Mesendoderm (in vitro differentiated cells): ENCODE results near the gene TSPEAR.

Experiments used
- DNase-seq: peaks from one replicate; pipeline ENCODE4 v3.0.0; 2013
- H2AK5ac ChIP-seq: 2 replicates; pipeline ENCODE4 v1.6.1; 2013; ENCODE audit warnings: low read length, inconsistent platforms
- H2BK120ac ChIP-seq: 2 replicates; pipeline ENCODE4 v1.6.1; 2013; ENCODE audit warnings: low read depth, mild to moderate bottlenecking, low read length, moderate library complexity, mixed read lengths
- H2BK15ac ChIP-seq: replicated peaks from 2 replicates; pipeline ENCODE4 v1.6.1; 2013; ENCODE audit warnings: low read depth, mild to moderate bottlenecking, moderate library complexity
- H2BK5ac ChIP-seq: 2 replicates; pipeline ENCODE4 v1.6.1; 2013; ENCODE audit warnings: low read length, inconsistent platforms
- H3K18ac ChIP-seq: 2 replicates; pipeline ENCODE4 v1.6.1; 2013; ENCODE audit warnings: mild to moderate bottlenecking, low read length, mixed read lengths
- H3K23ac ChIP-seq: one replicate; pipeline ENCODE4 v1.6.1; 2013; ENCODE audit warnings: low read length
- H3K27ac ChIP-seq: 2 replicates; pipeline ENCODE4 v1.5.1; 2013; ENCODE audit warnings: low read depth, mild to moderate bottlenecking, inconsistent platforms, low read length, moderate library complexity
- H3K27me3 ChIP-seq: 2 replicates; pipeline ENCODE4 v1.6.1; 2013; ENCODE audit warnings: low read length, control low read depth, mild to moderate bottlenecking, inconsistent platforms; ENCODE audit not compliant: insufficient read depth, poor library complexity
- H3K36me3 ChIP-seq: 2 replicates; pipeline ENCODE4 v1.6.1; 2013; ENCODE audit warnings: low read length, inconsistent platforms; ENCODE audit not compliant: control insufficient read depth, insufficient read depth
- H3K4ac ChIP-seq: one replicate; pipeline ENCODE4 v1.6.1; 2013; ENCODE audit warnings: low read depth, mild to moderate bottlenecking, low read length, moderate library complexity
- H3K4me1 ChIP-seq: 2 replicates; pipeline ENCODE4 v1.6.1; 2013; ENCODE audit warnings: low read depth, low read length, inconsistent platforms; ENCODE audit not compliant: control insufficient read depth
- H3K4me2 ChIP-seq: 2 replicates; pipeline ENCODE4 v1.6.1; 2013; ENCODE audit warnings: low read length
- H3K4me3 ChIP-seq: 2 replicates; pipeline ENCODE4 v1.5.1; 2013; ENCODE audit warnings: mild to moderate bottlenecking, low read length
- H3K56ac ChIP-seq: one replicate; pipeline ENCODE4 v1.6.1; 2013; ENCODE audit warnings: low read length
- H3K79me1 ChIP-seq: 2 replicates; pipeline ENCODE4 v1.6.1; 2013; ENCODE audit warnings: low read length, inconsistent platforms
- H3K79me2 ChIP-seq: 2 replicates; pipeline ENCODE4 v1.6.1; 2013; ENCODE audit warnings: mild to moderate bottlenecking, low read length; ENCODE audit not compliant: control insufficient read depth, insufficient read depth
- H3K9ac ChIP-seq: 2 replicates; pipeline ENCODE4 v1.6.1; 2013; ENCODE audit warnings: low read length, inconsistent platforms
- H4K5ac ChIP-seq: one replicate; pipeline ENCODE4 v1.6.1; 2013; ENCODE audit warnings: low read length
- H4K8ac ChIP-seq: one replicate; pipeline ENCODE4 v1.6.1; 2013; ENCODE audit warnings: low read depth, mild to moderate bottlenecking, control low read depth, low read length, moderate library complexity
- WGBS: extraction: QIAGEN DNeasy Blood & Tissue Kit; methylation state at CpG from one replicate; pipeline ENCODE4 v1.1.7; 2013; ENCODE audit warnings: low lambda C conversion rate, missing lambda C conversion rate; ENCODE audit not compliant: insufficient coverage; ENCODE audit errors: extremely low coverage; 5-methylcytosine and 5-hydroxymethylcytosine counted together

The TSPEAR gene

DNA sequence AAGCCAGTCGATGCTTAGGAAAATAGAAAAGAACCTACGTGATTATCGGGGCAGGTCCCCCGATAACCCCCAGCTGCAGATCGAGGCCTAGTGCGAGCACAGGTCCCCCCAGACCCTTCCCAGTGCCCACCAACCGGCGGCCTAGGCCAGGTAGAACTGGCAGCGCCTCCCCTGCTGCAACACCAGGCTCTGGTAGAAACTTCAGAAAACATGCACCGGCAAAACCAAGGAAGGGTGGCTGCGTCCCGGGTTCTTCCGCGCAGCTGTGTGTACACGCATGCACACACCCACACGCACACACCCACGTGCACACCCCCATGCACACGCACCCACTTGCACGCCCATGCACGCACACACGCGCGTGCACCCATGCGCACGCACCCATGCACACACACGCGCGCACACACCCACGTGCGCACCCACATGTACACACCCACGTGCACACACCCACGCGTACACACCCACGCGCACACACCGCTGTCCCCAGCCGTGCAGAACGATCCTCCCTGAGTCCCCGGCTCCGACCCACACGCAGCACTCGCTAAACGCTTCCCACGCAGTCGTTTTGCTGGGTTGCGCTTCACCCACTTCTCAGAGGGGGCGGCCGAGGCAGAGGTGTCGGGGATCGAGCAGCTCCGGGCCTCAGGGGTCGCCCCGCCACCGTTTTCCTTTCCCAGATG, 5.2 kb downstream of the TSPEAR start:
- H3K27ac ChIP-seq: peak overlapping the region; percentile 20
- peak overlapping the region; percentile 64 for H3K4ac ChIP-seq
- H3K27me3 ChIP-seq: no peaks in the 10 kb centered on the region
- H3K9ac ChIP-seq: peak overlapping the region; percentile 87
- H3K4me2 ChIP-seq: peak overlapping the region; percentile 82
- H2BK15ac ChIP-seq: no peak overlapping the region
- no peak overlapping the region for H4K8ac ChIP-seq
- DNase-seq: no peak
- peaks cover 26% of the 10 kb centered on the region for H3K4me1 ChIP-seq
- peaks cover 10% of the 10 kb centered on the region for H3K79me2 ChIP-seq
- WGBS: no CpG with 5 or more reads among the region's 54 CpGs
- no peak overlapping the region for H2BK120ac ChIP-seq
- H3K79me1 ChIP-seq: peaks cover 10% of the 10 kb centered on the region
- no peaks in the 10 kb centered on the region for H3K36me3 ChIP-seq
- H3K56ac ChIP-seq: peak overlapping the region; percentile 99
- peak overlapping the region; percentile 100 for H2AK5ac ChIP-seq
- peak overlapping the region; percentile 13 for H3K18ac ChIP-seq
- peak overlapping the region; percentile 14 for H3K4me3 ChIP-seq
- H4K5ac ChIP-seq: no peak overlapping the region
- H2BK5ac ChIP-seq: peak overlapping the region; percentile 99
- peak overlapping the region; percentile 100 for H3K23ac ChIP-seq

DNA sequence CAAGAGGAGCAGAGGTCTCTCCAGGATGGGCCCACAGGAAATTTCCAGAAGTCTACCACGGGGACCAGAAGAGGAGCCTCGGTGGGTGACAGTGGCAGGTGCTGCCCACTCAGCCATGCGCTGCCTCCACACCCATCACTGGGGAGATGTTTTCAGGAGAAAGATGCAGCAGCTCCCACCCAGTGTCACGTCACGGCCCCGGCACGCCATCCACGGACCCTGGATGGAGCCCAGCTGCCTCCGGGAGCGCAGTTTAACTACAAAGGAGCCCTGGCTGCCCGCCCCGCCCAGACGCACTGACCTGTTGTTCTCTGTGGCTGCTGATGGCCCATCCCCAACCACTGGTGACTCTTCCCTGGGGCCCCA, 6.8 kb downstream of the TSPEAR start:
- Histone ChIP-seq H2BK120ac (no peak overlapping the region), H3K9ac (peak overlapping the region; percentile 52), H3K18ac (peak overlapping the region; percentile 42), H3K4ac (peak overlapping the region; percentile 93), H3K27me3 (no peaks in the 10 kb centered on the region), H4K5ac (no peak overlapping the region), H3K4me2 (no peak overlapping the region), H3K23ac (no peak overlapping the region), H4K8ac (no peak overlapping the region), H3K79me2 (peaks cover 10% of the 10 kb centered on the region), H3K4me3 (no peak overlapping the region), H2BK15ac (no peak overlapping the region), H2BK5ac (peak overlapping the region; percentile 47), H3K56ac (peak overlapping the region; percentile 78), H3K27ac (no peak overlapping the region), H3K4me1 (peaks cover 23% of the 10 kb centered on the region), H3K79me1 (peaks cover 10% of the 10 kb centered on the region), H3K36me3 (no peaks in the 10 kb centered on the region), H2AK5ac (no peak overlapping the region)
- no CpG with 5 or more reads among the region's 13 CpGs for WGBS
- DNase-seq: no peak

DNA sequence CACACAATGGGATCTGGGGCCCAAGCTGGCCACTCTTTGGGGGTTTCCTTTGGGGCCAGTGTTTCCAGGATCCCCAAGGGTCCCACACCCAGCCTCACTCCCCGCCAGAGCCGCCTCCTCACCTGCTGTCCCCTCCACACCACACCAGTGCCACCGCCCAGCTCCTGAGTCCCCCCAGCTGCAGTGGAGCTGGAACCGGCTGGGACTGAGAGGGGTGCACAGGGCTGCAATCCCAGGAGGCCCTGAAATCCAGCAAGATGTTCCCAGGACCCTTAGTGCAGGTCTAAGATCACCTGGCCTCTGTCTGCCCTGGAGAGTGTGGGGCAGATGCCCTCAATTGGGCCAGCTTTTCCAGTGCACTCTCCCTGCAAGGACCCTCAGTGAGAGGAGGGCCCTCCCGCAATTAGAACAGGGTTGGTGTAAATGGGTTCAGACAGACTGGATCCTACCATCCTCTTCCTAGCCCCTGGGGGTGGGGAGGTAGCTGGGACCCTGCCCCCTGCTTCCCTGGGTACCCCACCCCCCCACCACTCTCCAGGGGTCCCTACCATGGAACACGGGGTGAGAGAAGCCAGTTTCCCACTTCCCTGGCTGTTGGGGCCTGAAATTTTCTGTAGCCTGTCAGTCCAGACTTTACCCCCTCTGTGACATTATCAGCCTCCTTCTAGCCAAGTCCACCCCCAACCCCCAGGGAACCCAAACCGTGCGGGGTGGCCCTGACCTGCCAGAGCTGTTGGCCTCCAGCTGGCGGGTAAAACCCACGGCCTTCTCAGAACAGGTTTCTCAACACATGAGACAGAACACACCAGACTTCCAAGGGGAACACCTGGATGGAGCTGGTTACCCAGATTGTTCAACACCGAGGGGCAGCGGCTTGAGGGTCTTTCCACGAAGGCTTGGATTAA, 7.4 kb downstream of the TSPEAR start:
- Histone ChIP-seq H3K4me3 (no peak overlapping the region), H3K23ac (peak overlapping the region; percentile 92), H3K18ac (peak overlapping the region; percentile 42), H3K9ac (peak overlapping the region; percentile 52), H3K4me1 (peaks cover 23% of the 10 kb centered on the region), H2BK15ac (no peak overlapping the region), H3K4me2 (no peak overlapping the region), H2BK5ac (peak overlapping the region; percentile 71), H4K8ac (no peak overlapping the region), H3K36me3 (no peaks in the 10 kb centered on the region), H3K79me2 (peaks cover 10% of the 10 kb centered on the region), H3K79me1 (peaks cover 10% of the 10 kb centered on the region), H3K27ac (no peak overlapping the region), H2AK5ac (peak overlapping the region; percentile 87), H3K4ac (peak overlapping the region; percentile 93), H4K5ac (no peak overlapping the region), H3K56ac (peak overlapping the region; percentile 78), H2BK120ac (no peak overlapping the region), H3K27me3 (no peaks in the 10 kb centered on the region)
- no CpG with 5 or more reads among the region's 13 CpGs for WGBS
- DNase-seq: no peak

DNA sequence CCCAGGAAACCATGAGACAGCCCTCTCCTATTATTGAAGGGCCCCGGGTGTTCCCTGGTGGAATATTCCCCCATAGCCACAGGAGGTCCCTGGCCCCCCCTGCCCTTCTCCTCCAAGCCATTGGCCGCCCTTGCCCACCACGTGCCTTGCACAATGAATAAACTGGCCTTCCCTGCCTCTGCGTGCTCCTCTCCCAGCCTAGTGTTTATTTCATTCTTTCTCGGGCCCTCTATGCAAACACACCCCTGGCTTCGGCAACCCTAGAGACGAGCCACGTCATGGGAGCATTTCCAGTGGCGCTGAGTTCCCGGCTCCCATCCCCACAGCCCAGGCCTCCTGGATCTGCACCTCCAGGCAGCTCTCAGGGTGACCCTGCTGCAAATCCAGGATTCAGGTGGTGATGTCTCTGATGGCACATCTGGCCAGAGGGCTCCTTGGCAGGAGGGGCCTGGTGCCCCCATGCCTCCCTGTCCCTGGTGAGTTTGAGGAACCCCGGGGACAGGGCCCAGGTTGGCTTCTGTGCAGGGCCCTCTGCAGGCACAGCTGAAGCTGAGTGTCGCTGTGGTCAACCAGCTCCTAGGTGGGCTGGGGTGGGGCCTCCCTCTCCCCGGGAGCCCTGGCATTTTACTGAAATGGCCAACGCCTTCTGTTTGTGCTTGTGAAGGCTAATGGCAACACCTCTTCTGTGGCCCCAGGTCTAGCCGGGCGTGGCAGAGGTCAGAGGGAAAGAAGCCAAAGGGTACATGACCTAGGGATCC, 8.2 kb downstream of the TSPEAR start:
- Histone ChIP-seq H3K4me3 (no peak overlapping the region), H2BK5ac (peak overlapping the region; percentile 71), H2BK120ac (no peak overlapping the region), H3K79me2 (peaks cover 10% of the 10 kb centered on the region), H2BK15ac (no peak overlapping the region), H4K8ac (no peak overlapping the region), H3K36me3 (no peaks in the 10 kb centered on the region), H4K5ac (no peak overlapping the region), H3K56ac (peak overlapping the region; percentile 78), H3K4ac (peak overlapping the region; percentile 79), H3K79me1 (peaks cover 10% of the 10 kb centered on the region), H3K27me3 (no peaks in the 10 kb centered on the region), H3K9ac (peak overlapping the region; percentile 52), H3K4me2 (no peak overlapping the region), H3K18ac (peak overlapping the region; percentile 42), H3K4me1 (peaks cover 21% of the 10 kb centered on the region), H3K23ac (no peak overlapping the region), H3K27ac (no peak overlapping the region), H2AK5ac (peak overlapping the region; percentile 87)
- no peak for DNase-seq
- WGBS: no CpG with 5 or more reads among the region's 16 CpGs

DNA sequence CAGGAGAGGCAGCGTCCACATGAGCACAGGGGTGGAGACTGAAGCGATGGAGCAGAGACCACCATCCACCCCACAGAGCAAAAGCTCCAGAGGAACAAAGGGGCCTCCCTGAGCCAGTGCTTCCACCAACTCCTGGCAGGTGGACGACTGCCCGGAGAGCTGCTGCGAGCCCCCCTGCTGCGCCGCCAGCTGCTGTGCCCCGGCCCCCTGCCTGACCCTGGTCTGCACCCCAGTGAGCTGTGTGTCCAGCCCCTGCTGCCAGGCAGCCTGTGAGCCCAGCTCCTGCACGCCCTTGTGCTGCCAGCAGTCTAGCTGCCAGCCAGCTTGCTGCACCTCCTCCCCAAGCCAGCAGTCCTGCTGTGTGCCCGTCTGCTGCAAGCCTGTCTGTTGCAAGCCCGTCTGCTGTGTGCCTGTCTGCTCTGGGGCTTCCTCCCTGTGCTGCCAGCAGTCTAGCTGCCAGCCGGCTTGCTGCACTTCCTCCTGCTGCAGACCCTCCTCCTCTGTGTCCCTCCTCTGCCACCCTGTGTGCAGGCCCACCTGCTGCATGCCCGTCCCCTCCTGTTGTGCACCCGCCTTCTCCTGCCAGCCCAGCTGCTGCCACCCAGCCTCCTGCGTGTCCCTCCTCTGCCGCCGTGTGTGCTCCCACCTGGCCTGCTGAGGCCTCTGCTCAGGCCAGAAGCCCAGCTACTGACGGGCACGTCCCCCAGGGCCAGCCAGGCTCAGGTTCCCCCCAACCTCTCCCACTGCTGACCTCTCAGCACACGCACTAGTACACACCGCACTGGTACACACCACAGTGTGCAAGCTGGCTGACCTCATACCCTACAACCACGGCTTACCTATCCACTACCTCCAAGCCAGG, 9.0 kb downstream of the TSPEAR start:
- DNase-seq: no peak

More for the DNA sequence above, 9.0 kb downstream of the TSPEAR start:
- H3K4me3 ChIP-seq: no peak overlapping the region
- H3K79me1 ChIP-seq: peaks cover 10% of the 10 kb centered on the region
- no CpG with 5 or more reads among the region's 22 CpGs for whole genome bisulfite sequencing
- no peak overlapping the region for H3K4ac ChIP-seq
- peak overlapping the region; percentile 78 for H3K56ac ChIP-seq
- peak overlapping the region; percentile 37 for H3K9ac ChIP-seq
- H3K23ac ChIP-seq: peak overlapping the region; percentile 50
- no peaks in the 10 kb centered on the region for H3K36me3 ChIP-seq
- H2BK15ac ChIP-seq: no peak overlapping the region
- no peak overlapping the region for H3K27ac ChIP-seq
- H3K27me3 ChIP-seq: no peaks in the 10 kb centered on the region
- H3K79me2 ChIP-seq: peaks cover 10% of the 10 kb centered on the region
- H2AK5ac ChIP-seq: peak overlapping the region; percentile 87
- peak overlapping the region; percentile 42 for H3K18ac ChIP-seq
- H2BK120ac ChIP-seq: no peak overlapping the region
- H2BK5ac ChIP-seq: peak overlapping the region; percentile 51
- no peak overlapping the region for H3K4me2 ChIP-seq
- no peak overlapping the region for H4K5ac ChIP-seq
- peaks cover 21% of the 10 kb centered on the region for H3K4me1 ChIP-seq
- H4K8ac ChIP-seq: no peak overlapping the region
